GM12878 (cell line): ENCODE measurements around the gene HNRNPF. TPM values are rescaled to one million over a fixed set of nuclear protein-coding genes. Genes with fewer than 3 reads are reported as not detected.
A peak's percentile ranks its signal among the peaks of the same experiment; 100 is the strongest.

Experiments
- ATF2 ChIP-seq: IDR thresholded peaks from 2 replicates; pipeline ENCODE4 v1.6.1; 2012; ENCODE audit warnings: low read length, inconsistent platforms
- ATF3 ChIP-seq: IDR thresholded peaks from 2 replicates; pipeline ENCODE4 v1.6.1; 2011; ENCODE audit warnings: low read depth, mild to moderate bottlenecking, low read length, moderate library complexity, borderline replicate concordance; ENCODE audit errors: extremely low read depth
- CHD1 ChIP-seq: IDR thresholded peaks from 2 replicates; pipeline ENCODE4 v1.6.1; 2012; ENCODE audit warnings: low read depth, low read length, improper control_type of control experiment
- CHD4 ChIP-seq: fragments of 200-600 bp; sonication (generic); IDR thresholded peaks from 2 replicates; pipeline ENCODE4 v1.6.1; 2016; ENCODE audit warnings: mild to moderate bottlenecking
- GATAD2B ChIP-seq: fragments of 450-650 bp; conservative IDR thresholded peaks from 2 replicates; pipeline ENCODE4 v1.6.1; 2017; ENCODE audit warnings: low read depth, mild to moderate bottlenecking, moderate library complexity
- HDGF ChIP-seq: fragments of 450-650 bp; IDR thresholded peaks from 2 replicates; pipeline ENCODE4 v1.6.1; 2016; ENCODE audit warnings: antibody characterized with exemption
- IRF4 ChIP-seq: IDR thresholded peaks from 2 replicates; pipeline ENCODE4 v1.6.1; 2011; ENCODE audit warnings: low read depth, low read length
- LARP7 ChIP-seq: fragments of 450-650 bp; IDR thresholded peaks from 2 replicates; pipeline ENCODE4 v1.6.1; 2017; ENCODE audit warnings: mild to moderate bottlenecking
- NFYB ChIP-seq: IDR thresholded peaks from 2 replicates; pipeline ENCODE4 v1.6.1; 2011; ENCODE audit warnings: low read depth, mild to moderate bottlenecking, low read length, improper control_type of control experiment, moderate library complexity; ENCODE audit not compliant: insufficient read depth
- NKRF ChIP-seq: fragments of 450-650 bp; conservative IDR thresholded peaks from 2 replicates; pipeline ENCODE4 v1.6.1; 2017; ENCODE audit warnings: mild to moderate bottlenecking, moderate library complexity
- NRF1 ChIP-seq: conservative IDR thresholded peaks from 2 replicates; pipeline ENCODE4 v1.6.1; 2011; ENCODE audit warnings: mild to moderate bottlenecking, low read depth, low read length, improper control_type of control experiment
- POLR2AphosphoS2 ChIP-seq: IDR thresholded peaks from 2 replicates; pipeline ENCODE4 v1.6.1; 2011; ENCODE audit warnings: low read depth, mild to moderate bottlenecking, low read length, improper control_type of control experiment, moderate library complexity
- POU2F2 ChIP-seq: IDR thresholded peaks from 3 replicates; pipeline ENCODE4 v1.6.1; 2011; ENCODE audit warnings: low read depth, mild to moderate bottlenecking, low read length, borderline replicate concordance
- RB1 ChIP-seq: fragments of 450-650 bp; formaldehyde crosslinking; IDR thresholded peaks from 2 replicates; pipeline ENCODE4 v1.6.1; 2017; ENCODE audit warnings: mild to moderate bottlenecking, borderline replicate concordance
- SKIL ChIP-seq: fragments of 450-650 bp; IDR thresholded peaks from 2 replicates; pipeline ENCODE4 v1.6.1; 2017; ENCODE audit warnings: mild to moderate bottlenecking, low read depth, inconsistent platforms; ENCODE audit not compliant: poor library complexity, severe bottlenecking
- SMAD5 ChIP-seq: IDR thresholded peaks from 2 replicates; pipeline ENCODE4 v1.6.1; 2016; ENCODE audit warnings: antibody characterized with exemption, low read depth
- STAT1 ChIP-seq: fragments of 450-650 bp; conservative IDR thresholded peaks from 2 replicates; pipeline ENCODE4 v1.6.1; 2014; ENCODE audit warnings: antibody characterized with exemption, mild to moderate bottlenecking
- SUZ12 ChIP-seq: fragments of 200-600 bp; sonication (generic); IDR thresholded peaks from one replicate; pipeline ENCODE4 v1.6.1; 2018; ENCODE audit warnings: antibody characterized with exemption, mild to moderate bottlenecking; ENCODE audit not compliant: unreplicated experiment
- TBL1XR1 ChIP-seq: IDR thresholded peaks from 2 replicates; pipeline ENCODE4 v1.6.1; 2012; ENCODE audit warnings: low read depth, low read length, improper control_type of control experiment
- TCF7 ChIP-seq: IDR thresholded peaks from 2 replicates; pipeline ENCODE4 v1.6.1; 2014; ENCODE audit warnings: antibody characterized with exemption, borderline replicate concordance
- YY1 ChIP-seq: IDR thresholded peaks from 2 replicates; pipeline ENCODE4 v1.6.1; 2011; ENCODE audit warnings: low read depth, mild to moderate bottlenecking, low read length
- ZNF687 ChIP-seq: fragments of 450-650 bp; IDR thresholded peaks from 2 replicates; pipeline ENCODE4 v1.6.1; 2017; ENCODE audit warnings: mild to moderate bottlenecking, moderate library complexity
- ZSCAN29 ChIP-seq: fragments of 450-650 bp; IDR thresholded peaks from 2 replicates; pipeline ENCODE4 v1.6.1; 2017; ENCODE audit warnings: mild to moderate bottlenecking, moderate library complexity
- polyA plus RNA-seq, 11 experiments: library from polyadenylated mRNA; depleted of rRNA in 4 of 11; unstranded in 6 of 11; stranded (reverse) in 5 of 11; fragments of >200 nt; fragmentation: Nextera tagmentation in 4 of 11; fragmentation: Illumina TruSeq in 1 of 11; extraction: Ambion mirVana in 4 of 11; extraction: Trizol in 1 of 11; gene quantifications; 1 replicate in 1 of 11; 2 replicates in 10 of 11; pipeline versions ENCODE4 v1.2.1 to v1.2.3, GENCODE V29; 2011 to 2016; ENCODE audit warnings: inconsistent platforms in 2 of 11, missing spikeins in 2 of 11, low read depth in 1 of 11
- total RNA-seq, 4 experiments: library from RNA; depleted of rRNA in 3 of 4; stranded (reverse); fragments of >200 nt in 3 of 4; fragmentation: Illumina TruSeq in 1 of 4; extraction: Trizol in 1 of 4; gene quantifications; 2 replicates each; pipeline versions ENCODE4 v1.2.1 to v1.2.3, GENCODE V29; 2013 to 2021

Gene HNRNPF
- total and polyA plus RNA-seq, 10 of the 15 experiments (the other 5 are each of a cell fraction or from before 2014, with no cell fraction given): 156 to 373 (median 293) TPM

- TF ChIP-seq POU2F2: no peak; the same call in 2 of the 3 replicates
- peak; percentile 68 for TF ChIP-seq ZNF687
- TF ChIP-seq HDGF: no peak
- TF ChIP-seq CHD4: no peak
- no peak for TF ChIP-seq SMAD5
- no peak for TF ChIP-seq TBL1XR1
- TF ChIP-seq RB1: peak; percentile 71; the same call in 1 of the 2 replicates
- TF ChIP-seq ATF3: no peak
- TF ChIP-seq STAT1: no peak
- TF ChIP-seq NFYB: no peak
- no peak for TF ChIP-seq SKIL
- 0 out of 2 replicates have a peak, but pooled peaks have one; percentile 4 for TF ChIP-seq ZSCAN29
- TF ChIP-seq CHD1: no peak
- TF ChIP-seq LARP7: peak; percentile 71; the same call in 1 of the 2 replicates
- TF ChIP-seq GATAD2B: peak; percentile 47
- TF ChIP-seq NKRF: peak; percentile 54; the same call in 1 of the 2 replicates
- TF ChIP-seq TCF7: no peak
- 0 out of 2 replicates have a peak, but pooled peaks have one; percentile 31 for TF ChIP-seq NRF1
- TF ChIP-seq YY1: peak; percentile 54; the same call in 1 of the 2 replicates
- no peak for TF ChIP-seq IRF4
- TF ChIP-seq POLR2AphosphoS2: no peak
- TF ChIP-seq ATF2: no peak
- no peak for TF ChIP-seq SUZ12
These were observed 1.8 kb downstream of the HNRNPF start (continued) for GRCh38 chr10:43407148-43407575.
